Measurements from ENCODE around the gene HAPLN3.

GRCh38 chr15:88863412-88863811, 31.9 kb downstream of the HAPLN3 start:
- TF ChIP-seq CTCF (IDR thresholded peaks at IDR 0.05; ENCODE audit: low read depth, low read length, missing input control) (no peak), MAX (IDR thresholded peaks at IDR 0.05) (no peak), YY1 (IDR thresholded peaks at IDR 0.05) (no peak), HNF4A (conservative IDR thresholded peaks at IDR 0.05) (no peak), RAD21 (IDR thresholded peaks at IDR 0.05) (no peak), JUND (IDR thresholded peaks at IDR 0.05) (no peak), ATF3 (IDR thresholded peaks at IDR 0.05) (no peak), ZBTB33 (IDR thresholded peaks at IDR 0.05) (no peak), RXRA (IDR thresholded peaks at IDR 0.05) (no peak), SP1 (IDR thresholded peaks at IDR 0.05) (no peak), REST (IDR thresholded peaks at IDR 0.05) (no peak)

Data from liver (tissue), 3 donors.